SK-N-SH treated with all-trans-retinoic acid at 6 μM for 48 hours (cell line): Measurements from ENCODE around the gene CST11.

Experiments
- ATAC-seq: fragments of 200-7000 bp; cut with Tn5 transposase; 3 replicates; pipeline ENCODE4 v1.9.1; 2020; ENCODE audit warnings: mild to moderate bottlenecking, moderate library complexity
- BACH2 ChIP-seq: fragments of 250-450 bp; sonication (Bioruptor Pico); IDR thresholded peaks from 2 replicates; pipeline ENCODE4 v1.9.0; 2021; ENCODE audit warnings: mild to moderate bottlenecking, borderline replicate concordance
- CREB5 ChIP-seq: fragments of 250-450 bp; sonication (Bioruptor Pico); IDR thresholded peaks from 2 replicates; pipeline ENCODE4 v1.5.1; 2020; ENCODE audit warnings: low read depth, mild to moderate bottlenecking, moderate library complexity
- CSDC2 ChIP-seq: fragments of 250-450 bp; sonication (Bioruptor Pico); IDR thresholded peaks from 2 replicates; pipeline ENCODE4 v1.5.0; 2020; ENCODE audit warnings: mild to moderate bottlenecking, moderate library complexity
- CSRNP3 ChIP-seq: fragments of 250-450 bp; sonication (Bioruptor Pico); IDR thresholded peaks from 2 replicates; pipeline ENCODE4 v1.5.1; 2021; ENCODE audit warnings: mild to moderate bottlenecking, moderate library complexity
- ESRRG ChIP-seq: fragments of 250-450 bp; sonication (Bioruptor Pico); IDR thresholded peaks from 2 replicates; pipeline ENCODE4 v1.6.1; 2021; ENCODE audit warnings: mild to moderate bottlenecking
- GLIS3 ChIP-seq: fragments of 250-450 bp; sonication (Bioruptor Pico); IDR thresholded peaks from 2 replicates; pipeline ENCODE4 v1.5.0; 2020; ENCODE audit warnings: mild to moderate bottlenecking, moderate library complexity
- ISL1 ChIP-seq: fragments of 250-450 bp; sonication (Bioruptor Pico); IDR thresholded peaks from 2 replicates; pipeline ENCODE4 v2.1.2; 2022; ENCODE audit warnings: mild to moderate bottlenecking, moderate library complexity
- OSR1 ChIP-seq: fragments of 250-450 bp; sonication (Bioruptor Pico); IDR thresholded peaks from 2 replicates; pipeline ENCODE4 v1.8.0; 2022; ENCODE audit warnings: moderate library complexity, mild to moderate bottlenecking, inconsistent platforms
- PATZ1 ChIP-seq: fragments of 250-450 bp; sonication (Bioruptor Pico); IDR thresholded peaks from 2 replicates; pipeline ENCODE4 v1.8.0; 2020; ENCODE audit warnings: mild to moderate bottlenecking, moderate library complexity, borderline replicate concordance
- POU6F1 ChIP-seq: fragments of 250-450 bp; sonication (Bioruptor Pico); IDR thresholded peaks from 2 replicates; pipeline ENCODE4 v1.8.0; 2021; ENCODE audit warnings: low read depth, mild to moderate bottlenecking, moderate library complexity, borderline replicate concordance
- PPARA ChIP-seq: fragments of 250-450 bp; sonication (Bioruptor Pico); IDR thresholded peaks from 2 replicates; pipeline ENCODE4 v1.5.0; 2020; ENCODE audit warnings: mild to moderate bottlenecking, borderline replicate concordance
- RARB ChIP-seq: fragments of 250-450 bp; sonication (Bioruptor Pico); IDR thresholded peaks from 2 replicates; pipeline ENCODE4 v1.8.0; 2021; ENCODE audit warnings: mild to moderate bottlenecking, moderate library complexity
- SNAI2 ChIP-seq: fragments of 250-450 bp; sonication (Bioruptor Pico); IDR thresholded peaks from 2 replicates; pipeline ENCODE4 v1.5.0; 2020; ENCODE audit warnings: mild to moderate bottlenecking, moderate library complexity
- TCF4 ChIP-seq: fragments of 250-450 bp; sonication (Bioruptor Pico); IDR thresholded peaks from 2 replicates; pipeline ENCODE4 v1.8.0; 2021; ENCODE audit warnings: mild to moderate bottlenecking, moderate library complexity, borderline replicate concordance
- TOX ChIP-seq: fragments of 250-450 bp; sonication (Bioruptor Pico); IDR thresholded peaks from 2 replicates; pipeline ENCODE4 v1.8.0; 2021; ENCODE audit warnings: mild to moderate bottlenecking, moderate library complexity, borderline replicate concordance
- TSHZ2 ChIP-seq: fragments of 250-450 bp; sonication (Bioruptor Pico); IDR thresholded peaks from 2 replicates; pipeline ENCODE4 v1.5.0; 2020; ENCODE audit warnings: mild to moderate bottlenecking, moderate library complexity
- ZC3H10 ChIP-seq: fragments of 250-450 bp; sonication (Bioruptor Pico); IDR thresholded peaks from 2 replicates; pipeline ENCODE4 v1.5.1; 2021; ENCODE audit warnings: mild to moderate bottlenecking, moderate library complexity
- ZFP3 ChIP-seq: fragments of 250-450 bp; sonication (Bioruptor Pico); IDR thresholded peaks from 2 replicates; pipeline ENCODE4 v1.5.0; 2020; ENCODE audit warnings: mild to moderate bottlenecking, moderate library complexity
- ZFP30 ChIP-seq: fragments of 450-650 bp; formaldehyde crosslinking; IDR thresholded peaks from 2 replicates; pipeline ENCODE4 v1.5.0; 2022; ENCODE audit warnings: mild to moderate bottlenecking, moderate library complexity
- ZNF565 ChIP-seq: fragments of 450-650 bp; formaldehyde crosslinking; conservative IDR thresholded peaks from 2 replicates; pipeline ENCODE4 v1.5.0; 2020; ENCODE audit warnings: low read depth, mild to moderate bottlenecking, moderate library complexity
- ZNF70 ChIP-seq: fragments of 450-650 bp; formaldehyde crosslinking; IDR thresholded peaks from 2 replicates; pipeline ENCODE4 v1.5.0; 2020; ENCODE audit warnings: mild to moderate bottlenecking, moderate library complexity
- ZNF8 ChIP-seq: fragments of 450-650 bp; formaldehyde crosslinking; IDR thresholded peaks from 2 replicates; pipeline ENCODE4 v1.5.0; 2020; ENCODE audit warnings: mild to moderate bottlenecking, moderate library complexity

CST11 gene

GRCh38 chr20:23490817-23491216 is 38.1 kb upstream of the CST11 start, which contains the start of gene CST8:
Gene CST8 (plus strand): TSS chr20:23491117. CDS start chr20:23491668, 551 bp downstream.
- no peak for TF ChIP-seq BACH2 (CRISPR knock-in tag)
- TF ChIP-seq TSHZ2: no peak
- TF ChIP-seq ZC3H10 (CRISPR knock-in tag): no peak
- TF ChIP-seq CREB5: no peak
- TF ChIP-seq ZNF70 (CRISPR knock-in tag): no peak
- TF ChIP-seq ZFP3 (CRISPR knock-in tag): no peak
- no peak for TF ChIP-seq TOX (CRISPR knock-in tag)
- TF ChIP-seq CSRNP3 (CRISPR knock-in tag): no peak
- TF ChIP-seq OSR1 (CRISPR knock-in tag): no peak
- no peak for TF ChIP-seq POU6F1 (CRISPR knock-in tag)
- no peak for TF ChIP-seq ZNF565 (CRISPR knock-in tag)
- TF ChIP-seq ZFP30 (CRISPR knock-in tag): no peak
- no peak for TF ChIP-seq RARB (CRISPR knock-in tag)
- TF ChIP-seq ISL1 (CRISPR knock-in tag): no peak
- no peak for TF ChIP-seq CSDC2 (CRISPR knock-in tag)
- TF ChIP-seq PPARA (CRISPR knock-in tag): no peak
- TF ChIP-seq ZNF8 (CRISPR knock-in tag): no peak
- ATAC-seq: no peak

GRCh38 chr20:23488996-23489395 is 36.3 kb upstream of the CST11 start:
- no peak for TF ChIP-seq TCF4
- TF ChIP-seq TSHZ2: no peak
- TF ChIP-seq ZFP3 (CRISPR knock-in tag): no peak
- TF ChIP-seq OSR1 (CRISPR knock-in tag): no peak
- TF ChIP-seq CREB5: no peak
- no peak for TF ChIP-seq GLIS3 (CRISPR knock-in tag)
- no peak for TF ChIP-seq ZNF70 (CRISPR knock-in tag)
- TF ChIP-seq BACH2 (CRISPR knock-in tag): no peak
- no peak for TF ChIP-seq ESRRG (CRISPR knock-in tag)
- TF ChIP-seq ISL1 (CRISPR knock-in tag): no peak
- no peak for TF ChIP-seq POU6F1 (CRISPR knock-in tag)
- no peak for TF ChIP-seq ZC3H10 (CRISPR knock-in tag)
- no peak for TF ChIP-seq PATZ1 (CRISPR knock-in tag)
- no peak for TF ChIP-seq RARB (CRISPR knock-in tag)
- no peak for TF ChIP-seq SNAI2 (CRISPR knock-in tag)
- ATAC-seq: no peak
